Measurements from ENCODE around the gene FNDC5.
A peak's percentile ranks its signal among the peaks of the same experiment; 100 is the strongest.

FNDC5 gene

DNA sequence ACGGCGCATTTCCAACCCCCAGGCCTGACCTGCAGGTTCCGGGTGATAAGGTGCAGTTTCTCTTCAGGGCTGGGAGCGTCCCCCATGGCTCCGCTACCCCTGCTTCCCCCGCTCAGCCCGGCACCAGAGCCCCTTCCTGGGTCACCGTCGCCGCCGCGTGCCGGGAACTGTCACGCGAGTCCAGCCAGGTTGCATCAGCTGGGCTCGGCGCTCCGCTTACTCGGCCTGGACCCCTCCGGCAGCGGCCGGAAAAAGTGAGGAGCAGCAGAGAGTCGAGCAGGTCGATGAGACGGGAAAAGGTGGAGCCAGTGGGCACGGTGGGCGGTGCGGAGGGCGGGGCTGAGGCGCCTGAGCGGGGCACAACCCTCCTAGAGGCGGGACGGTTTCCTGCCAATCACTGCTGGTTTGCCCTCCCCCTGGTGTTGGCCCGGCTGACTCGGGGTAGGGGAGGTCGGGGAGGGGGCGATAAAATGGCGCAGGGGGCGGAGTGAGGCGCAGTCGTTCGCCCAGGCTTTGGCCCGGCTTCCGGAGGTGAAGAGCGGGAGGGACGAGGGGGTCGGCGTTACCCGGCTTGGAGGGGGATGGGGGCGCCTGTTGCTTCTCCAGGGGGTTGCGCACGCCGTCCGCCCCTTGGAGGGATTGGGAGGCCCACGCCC, 53.4 kb downstream of the FNDC5 start, which contains the start of the genes S100PBP and YARS1:
TSS of gene S100PBP (plus strand) at position 495 of the 656 bp plus-strand sequence. CDS start 8,447 bp downstream, outside the sequence.
TSS of gene YARS1 (minus strand) at position 200 of the 656 bp plus-strand sequence. CDS start at position 86, 114 bp downstream.
- peak; percentile 100 for DNase-seq (ENCODE audit: low read depth in 3 of 3)

DNA sequence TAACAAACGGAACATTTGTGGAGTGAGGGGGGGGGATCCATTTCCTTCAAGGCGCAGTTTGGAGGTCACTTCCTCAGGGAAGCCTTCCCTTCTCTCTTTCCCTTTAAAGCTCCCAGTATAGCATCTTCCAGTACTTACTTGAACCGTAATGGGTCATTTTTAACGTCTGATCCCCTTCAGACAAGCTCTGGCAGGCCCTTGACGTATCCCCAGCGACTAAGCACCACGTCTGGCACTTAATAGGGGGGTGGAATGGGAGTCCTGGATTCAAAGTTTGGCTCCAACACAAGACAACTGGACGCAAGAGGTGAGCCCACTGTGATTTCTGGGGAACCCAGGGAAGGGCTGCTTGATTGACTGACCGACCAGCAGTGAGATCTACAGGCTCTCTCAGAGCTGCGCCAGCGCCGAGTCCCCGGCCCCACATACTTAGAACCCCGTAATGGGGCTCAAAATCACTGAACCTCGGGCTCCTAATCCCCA, 54.0 kb downstream of the FNDC5 start:
- DNase-seq (ENCODE audit: low read depth in 3 of 3): no peak

DNA sequence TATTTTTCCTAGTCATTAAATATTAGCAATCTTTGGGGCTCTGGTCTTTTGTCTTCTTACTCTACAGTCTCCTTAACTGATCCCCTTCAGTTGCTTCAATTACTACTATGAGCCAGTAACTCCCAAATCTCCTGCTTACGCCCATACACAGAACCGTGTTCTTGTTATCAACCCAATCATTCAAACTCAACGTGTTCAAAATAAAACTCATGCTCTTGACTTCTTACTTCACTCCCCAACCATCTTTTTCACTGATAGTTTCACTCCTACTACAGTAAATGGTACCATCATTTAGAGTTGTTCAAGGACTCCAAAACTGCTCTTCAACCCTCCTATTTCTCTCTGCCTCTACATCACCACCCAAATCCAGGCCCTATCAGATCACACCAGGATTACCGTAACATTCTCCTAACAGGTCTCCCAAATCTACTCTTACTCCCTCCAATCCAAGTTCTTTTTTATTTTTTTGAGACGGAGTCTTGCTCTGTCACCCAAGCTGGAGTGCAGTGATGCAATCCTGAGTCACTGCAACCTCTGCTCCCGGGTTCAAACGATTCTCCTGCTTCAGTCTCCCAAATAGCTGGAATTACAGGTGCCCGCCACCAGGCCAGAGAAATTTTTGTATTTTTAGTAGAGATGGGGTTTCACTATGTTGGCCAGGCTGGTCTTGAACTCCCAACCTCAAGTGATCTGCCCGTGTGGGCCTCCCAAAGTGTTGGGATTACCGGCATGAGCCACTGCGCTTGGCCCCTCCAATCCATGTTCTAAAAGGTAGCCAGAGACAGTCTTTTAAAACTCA, 56.6 kb downstream of the FNDC5 start:
- no peak for DNase-seq (ENCODE audit: low read depth in 3 of 3)

Measured in stimulated activated CD4-positive, alpha-beta T cell treated with anti-CD3 and anti-CD28 coated beads, TNF-alpha, amount 100 ng/mL, for 24 hours (primary cell).